ENCODE results near the gene OTULIN.
A peak's percentile ranks its signal among the peaks of the same experiment; 100 is the strongest.

Gene OTULIN

GRCh38 chr5:14659821-14660607, 4.5 kb upstream of the OTULIN start:
- no peak for DNase-seq (ENCODE audit: extremely low read depth, low read depth)
- TF ChIP-seq, protein P1, sequence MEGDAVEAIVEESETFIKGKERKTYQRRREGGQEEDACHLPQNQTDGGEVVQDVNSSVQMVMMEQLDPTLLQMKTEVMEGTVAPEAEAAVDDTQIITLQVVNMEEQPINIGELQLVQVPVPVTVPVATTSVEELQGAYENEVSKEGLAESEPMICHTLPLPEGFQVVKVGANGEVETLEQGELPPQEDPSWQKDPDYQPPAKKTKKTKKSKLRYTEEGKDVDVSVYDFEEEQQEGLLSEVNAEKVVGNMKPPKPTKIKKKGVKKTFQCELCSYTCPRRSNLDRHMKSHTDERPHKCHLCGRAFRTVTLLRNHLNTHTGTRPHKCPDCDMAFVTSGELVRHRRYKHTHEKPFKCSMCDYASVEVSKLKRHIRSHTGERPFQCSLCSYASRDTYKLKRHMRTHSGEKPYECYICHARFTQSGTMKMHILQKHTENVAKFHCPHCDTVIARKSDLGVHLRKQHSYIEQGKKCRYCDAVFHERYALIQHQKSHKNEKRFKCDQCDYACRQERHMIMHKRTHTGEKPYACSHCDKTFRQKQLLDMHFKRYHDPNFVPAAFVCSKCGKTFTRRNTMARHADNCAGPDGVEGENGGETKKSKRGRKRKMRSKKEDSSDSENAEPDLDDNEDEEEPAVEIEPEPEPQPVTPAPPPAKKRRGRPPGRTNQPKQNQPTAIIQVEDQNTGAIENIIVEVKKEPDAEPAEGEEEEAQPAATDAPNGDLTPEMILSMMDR (IDR thresholded peaks at IDR 0.05; ENCODE audit: low read depth, low read length, missing control alignments): no peak
- H3K4me3 ChIP-seq (replicated peaks; ENCODE audit: low read depth, low read length): no peak overlapping the region

DNA sequence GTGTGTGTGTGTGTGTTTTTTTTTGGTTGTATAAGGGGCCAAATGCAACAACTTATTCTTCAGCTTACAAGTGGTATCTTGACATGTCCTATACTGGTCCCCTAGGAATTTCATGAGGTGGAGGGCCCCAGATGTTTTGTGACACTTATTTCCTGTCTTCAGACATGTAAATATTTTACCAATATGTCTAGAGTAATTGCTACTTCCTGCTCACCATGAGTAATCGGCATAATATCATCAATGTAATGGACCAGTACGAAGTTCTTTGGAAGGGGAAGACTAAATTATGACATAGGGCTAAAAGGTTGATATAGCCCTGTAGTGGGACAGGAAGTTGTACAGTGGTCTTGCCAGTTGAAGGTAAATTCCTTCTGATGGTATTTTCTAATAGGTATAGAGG, 3.7 kb upstream of the OTULIN start:
- H3K4me3 ChIP-seq (replicated peaks; ENCODE audit: low read depth, low read length): no peak overlapping the region
- DNase-seq (ENCODE audit: extremely low read depth, low read depth): no peak
- TF ChIP-seq, protein P1 (IDR thresholded peaks at IDR 0.05; ENCODE audit: low read depth, low read length, missing control alignments): no peak

DNA sequence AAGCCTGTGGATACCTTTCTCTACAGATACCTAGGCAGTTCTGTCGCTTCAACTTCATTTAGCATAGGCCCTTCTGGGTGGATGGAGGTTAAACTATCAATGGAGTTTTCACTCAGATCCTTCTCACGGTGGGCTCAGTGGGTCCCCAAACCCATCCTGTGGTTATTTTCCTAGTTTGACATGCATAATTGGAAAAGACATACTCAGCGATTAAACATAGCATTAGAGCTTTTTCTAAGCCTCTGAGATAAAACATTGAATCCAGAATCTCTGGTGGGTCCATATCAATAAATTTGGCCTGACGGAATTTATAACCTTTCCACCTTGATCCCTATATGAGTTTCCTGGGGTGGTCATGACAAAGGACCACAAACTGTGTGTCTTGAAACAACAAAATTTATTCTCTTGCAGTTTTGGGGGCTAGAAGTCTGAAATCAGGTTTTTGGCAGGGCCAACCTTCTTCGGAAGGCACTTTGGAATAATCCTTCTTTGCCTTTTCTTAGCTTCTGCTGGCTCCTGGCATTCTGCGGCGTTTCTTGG, 1.7 kb upstream of the OTULIN start:
- H3K4me3 ChIP-seq (replicated peaks; ENCODE audit: low read depth, low read length): no peak overlapping the region
- TF ChIP-seq, protein P1 (IDR thresholded peaks at IDR 0.05; ENCODE audit: low read depth, low read length, missing control alignments): no peak
- DNase-seq (ENCODE audit: extremely low read depth, low read depth): no peak

DNA sequence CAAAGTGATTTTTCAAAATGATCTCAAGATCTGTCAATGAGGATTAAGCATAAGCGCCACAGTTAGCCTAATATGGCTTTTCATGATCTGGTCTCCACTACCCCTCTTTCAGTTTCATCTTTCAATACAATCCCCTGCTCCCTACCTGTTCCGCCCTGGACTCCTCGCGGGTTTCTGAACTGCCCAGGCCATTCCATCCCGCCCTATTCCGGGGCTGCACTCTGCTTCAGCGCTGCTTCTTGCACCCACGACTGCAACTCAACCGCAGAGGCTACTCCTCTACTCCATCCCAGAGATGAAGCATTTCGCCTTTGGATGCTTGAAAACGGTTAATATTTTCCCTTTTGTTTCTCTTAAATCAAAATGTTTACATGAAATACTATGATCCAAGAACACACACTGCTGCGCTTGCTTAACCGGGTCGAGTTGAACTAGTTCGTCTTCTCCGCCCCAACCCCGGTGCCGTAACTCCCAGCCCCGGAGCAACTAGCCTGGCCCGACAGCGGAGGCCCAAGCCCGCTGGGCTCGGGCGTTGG, 716 bp upstream of the OTULIN start:
- TF ChIP-seq, protein P1 (IDR thresholded peaks at IDR 0.05; ENCODE audit: low read depth, low read length, missing control alignments): no peak
- DNase-seq (ENCODE audit: extremely low read depth, low read depth): no peak
- peak overlapping the region; percentile 60 for H3K4me3 ChIP-seq (replicated peaks; ENCODE audit: low read depth, low read length)

- no peak for DNase-seq (ENCODE audit: extremely low read depth, low read depth)
- TF ChIP-seq, protein P1 (IDR thresholded peaks at IDR 0.05; ENCODE audit: low read depth, low read length, missing control alignments): no peak
- H3K4me3 ChIP-seq (replicated peaks; ENCODE audit: low read depth, low read length): peak overlapping the region; percentile 60
These were observed 744 bp downstream of the OTULIN start for GRCh38 chr5:14665101-14665822.

- TF ChIP-seq, protein P1 (IDR thresholded peaks at IDR 0.05; ENCODE audit: low read depth, low read length, missing control alignments): peak; percentile 2
- peak overlapping the region; percentile 60 for H3K4me3 ChIP-seq (replicated peaks; ENCODE audit: low read depth, low read length)
- DNase-seq (ENCODE audit: extremely low read depth, low read depth): no peak
These were observed 1.4 kb downstream of the OTULIN start for GRCh38 chr5:14665949-14666348.

All from HFF-Myc (cell line).